HepG2 (cell line): ENCODE data around the gene ARID3C. TPM values are rescaled to one million over a fixed set of nuclear protein-coding genes. Genes with fewer than 3 reads are reported as not detected.
A peak's percentile ranks its signal among the peaks of the same experiment; 100 is the strongest.

ENCODE experiments used
- ADNP ChIP-seq: sonication (generic); formaldehyde crosslinking; IDR thresholded peaks from 2 replicates; pipeline ENCODE4 v1.4.0; 2020; ENCODE audit warnings: missing genetic modification reagents
- ARID3A ChIP-seq: IDR thresholded peaks from 2 replicates; pipeline ENCODE4 v1.6.1; 2012; ENCODE audit warnings: low read depth, low read length, improper control_type of control experiment
- ARID5B ChIP-seq: IDR thresholded peaks from 2 replicates; pipeline ENCODE4 v1.4.0; 2020; ENCODE audit warnings: mild to moderate bottlenecking, missing genetic modification reagents
- CHCHD3 ChIP-seq: sonication (generic); formaldehyde crosslinking; IDR thresholded peaks from 2 replicates; pipeline ENCODE4 v1.8.0; 2022; ENCODE audit warnings: mild to moderate bottlenecking, missing genetic modification reagents, moderate library complexity
- KDM4B ChIP-seq: sonication (generic); formaldehyde crosslinking; IDR thresholded peaks from 2 replicates; pipeline ENCODE4 v1.4.0; 2020; ENCODE audit warnings: missing genetic modification reagents
- MED8 ChIP-seq: sonication (generic); formaldehyde crosslinking; IDR thresholded peaks from 2 replicates; pipeline ENCODE4 v1.8.1; 2023; ENCODE audit warnings: mild to moderate bottlenecking, missing genetic modification reagents; ENCODE audit not compliant: insufficient replicate concordance
- NFYB ChIP-seq: sonication (generic); formaldehyde crosslinking; IDR thresholded peaks from 2 replicates; pipeline ENCODE4 v1.4.0; 2020; ENCODE audit warnings: missing genetic modification reagents
- PAWR ChIP-seq: sonication (generic); formaldehyde crosslinking; IDR thresholded peaks from 2 replicates; pipeline ENCODE4 v1.4.0; 2020; ENCODE audit warnings: missing genetic modification reagents, mild to moderate bottlenecking, borderline replicate concordance
- PPARG ChIP-seq: conservative IDR thresholded peaks from 2 replicates; pipeline ENCODE4 v1.6.1; 2016; ENCODE audit warnings: missing biosample characterization, missing genetic modification reagents
- REPIN1 ChIP-seq: sonication (generic); formaldehyde crosslinking; IDR thresholded peaks from 2 replicates; pipeline ENCODE4 v1.8.0; 2022; ENCODE audit warnings: missing genetic modification reagents, low read depth, mild to moderate bottlenecking, borderline replicate concordance
- SALL2 ChIP-seq: sonication (generic); formaldehyde crosslinking; IDR thresholded peaks from 2 replicates; pipeline ENCODE4 v1.8.1; 2023; ENCODE audit warnings: mild to moderate bottlenecking, missing genetic modification reagents, inconsistent platforms
- ZBTB34 ChIP-seq: sonication (generic); formaldehyde crosslinking; IDR thresholded peaks from 2 replicates; pipeline ENCODE4 v1.8.0; 2022; ENCODE audit warnings: mild to moderate bottlenecking, missing genetic modification reagents
- ZFYVE20 ChIP-seq: sonication (generic); formaldehyde crosslinking; IDR thresholded peaks from 2 replicates; pipeline ENCODE4 v1.8.0; 2023; ENCODE audit warnings: low read depth, mild to moderate bottlenecking, moderate library complexity, missing genetic modification reagents, borderline replicate concordance
- ZHX1 ChIP-seq: sonication (generic); formaldehyde crosslinking; IDR thresholded peaks from 2 replicates; pipeline ENCODE4 v1.8.1; 2022; ENCODE audit warnings: low read depth, mild to moderate bottlenecking, missing genetic modification reagents
- ZMYM3 ChIP-seq: sonication (generic); formaldehyde crosslinking; IDR thresholded peaks from 2 replicates; pipeline ENCODE4 v1.5.1; 2020; ENCODE audit warnings: mild to moderate bottlenecking, missing genetic modification reagents
- ZNF136 ChIP-seq: sonication (generic); formaldehyde crosslinking; IDR thresholded peaks from 2 replicates; pipeline ENCODE4 v1.8.1; 2022; ENCODE audit warnings: low read depth, mild to moderate bottlenecking, moderate library complexity, missing genetic modification reagents
- ZNF432 ChIP-seq: sonication (generic); formaldehyde crosslinking; IDR thresholded peaks from 2 replicates; pipeline ENCODE4 v1.5.0; 2020; ENCODE audit warnings: missing genetic modification reagents, mild to moderate bottlenecking, borderline replicate concordance
- ZNF746 ChIP-seq: sonication (generic); formaldehyde crosslinking; IDR thresholded peaks from 2 replicates; pipeline ENCODE4 v1.8.0; 2022; ENCODE audit warnings: mild to moderate bottlenecking, missing genetic modification reagents
- ZNF792 ChIP-seq: IDR thresholded peaks from 2 replicates; pipeline ENCODE4 v1.6.1; 2016
- polyA plus RNA-seq, 8 experiments: library from polyadenylated mRNA; depleted of rRNA in 3 of 8; stranded (reverse) in 7 of 8; unstranded in 1 of 8; fragments of >200 nt; fragmentation: Illumina TruSeq in 4 of 8; extraction: Trizol in 4 of 8; gene quantifications; 2 replicates each; pipeline versions ENCODE4 v1.2.1 to v1.2.3, GENCODE V29; 2011 to 2016; ENCODE audit warnings: low read depth in 4 of 8, missing spikeins in 1 of 8, mixed read lengths in 1 of 8; ENCODE audit not compliant: insufficient read depth in 1 of 8
- total RNA-seq, 5 experiments: library from RNA; depleted of rRNA; stranded (reverse); fragments of >200 nt; fragmentation: Illumina TruSeq; extraction: Trizol; gene quantifications; 2 replicates each; pipeline ENCODE4 v1.2.3, GENCODE V29; 2016; ENCODE audit warnings: low read depth in 1 of 5

The ARID3C gene
- total and polyA plus RNA-seq, 2 of the 13 experiments (the other 11 are each of a cell fraction or from before 2014, with no cell fraction given) = not detected

- TF ChIP-seq ZBTB34 (CRISPR knock-in tag) = 0 out of 2 replicates have a peak, but pooled peaks have one; percentile 31
- TF ChIP-seq ARID3A = 0 out of 2 replicates have a peak, but pooled peaks have one; percentile 29
- TF ChIP-seq ZNF746 (CRISPR knock-in tag) = peak; percentile 77; the same call in 1 of the 2 replicates
- TF ChIP-seq NFYB (CRISPR knock-in tag) = peak; percentile 88
- TF ChIP-seq ZNF136 (CRISPR knock-in tag) = 0 out of 2 replicates have a peak, but pooled peaks have one; percentile 73
- TF ChIP-seq PAWR = no peak
- TF ChIP-seq ARID5B = peak; percentile 66; the same call in 1 of the 2 replicates
- 0 out of 2 replicates have a peak, but pooled peaks have one; percentile 45 for TF ChIP-seq ADNP (CRISPR knock-in tag)
- TF ChIP-seq PPARG (CRISPR knock-in tag) = peak; percentile 39
- no peak for TF ChIP-seq ZFYVE20 (CRISPR knock-in tag)
- peak; percentile 45 for TF ChIP-seq MED8 (CRISPR knock-in tag)
- TF ChIP-seq REPIN1 = peak; percentile 65; the same call in 1 of the 2 replicates
- TF ChIP-seq ZMYM3 (CRISPR knock-in tag) = no peak
- TF ChIP-seq ZNF432 (CRISPR knock-in tag) = no peak
- TF ChIP-seq CHCHD3 (CRISPR knock-in tag) = 0 out of 2 replicates have a peak, but pooled peaks have one; percentile 50
- TF ChIP-seq ZNF792 (CRISPR knock-in tag) = peak; percentile 24
- peak; percentile 37; the same call in 1 of the 2 replicates for TF ChIP-seq SALL2 (CRISPR knock-in tag)
- no peak for TF ChIP-seq ZHX1 (CRISPR knock-in tag)
- no peak for TF ChIP-seq KDM4B
Measured at GRCh38 chr9:34651876-34652601, 23.2 kb upstream of the ARID3C start, which contains the start of gene IL11RA (continued).
